ENCODE results near the gene KIDINS220.

GRCh38 chr2:8680822-8681760 is 156.3 kb downstream of the KIDINS220 start:
- TF ChIP-seq CTCF (IDR thresholded peaks at IDR 0.05), result no peak
- no peak for TF ChIP-seq HDAC2 (IDR thresholded peaks at IDR 0.05)
- peak; percentile 38 to 49; a peak in 3 of 4 replicates for TF ChIP-seq CEBPB (IDR thresholded peaks at IDR 0.05)
- TF ChIP-seq ZFP36 (IDR thresholded peaks at IDR 0.05; ENCODE audit: borderline replicate concordance, partially characterized antibody), result no peak
- peak; percentile 56 for TF ChIP-seq MAX (IDR thresholded peaks at IDR 0.05)
- TF ChIP-seq RFX5 (IDR thresholded peaks at IDR 0.05), result no peak
- no peak for TF ChIP-seq KDM1A (IDR thresholded peaks at IDR 0.05; ENCODE audit: low read depth)
- no peak for TF ChIP-seq BCL3 (IDR thresholded peaks at IDR 0.05)
- peak in 1 of 2 experiments; percentile 61; a peak in 1 of 5 replicates for TF ChIP-seq EP300 (IDR thresholded peaks at IDR 0.05)
- TF ChIP-seq EHF (CRISPR knock-in tag; IDR thresholded peaks at IDR 0.05), result no peak
- no peak for TF ChIP-seq MAFK (IDR thresholded peaks at IDR 0.05; ENCODE audit: partially characterized antibody)
- no peak for TF ChIP-seq RARB (CRISPR knock-in tag; IDR thresholded peaks at IDR 0.05)
